WTC11 (cell line): ENCODE results near the gene STRN3. TPM values are rescaled to one million over a fixed set of nuclear protein-coding genes. Genes with fewer than 3 reads are reported as not detected.
"Not testable (repeated sequence)": the region's sequence is repeated elsewhere in the genome, so short reads cannot be mapped to it uniquely, and the experiment has no call there.

Source experiments
- ATAC-seq: fragments of 200-7000 bp; cut with Tn5 transposase; 2 replicates; pipeline ENCODE4 v1.10.0; 2021; ENCODE audit warnings: mild to moderate bottlenecking, moderate library complexity
- CTCF ChIA-PET: fragments of 300-600 bp; sonication (Branson Sonifier 250); formaldehyde crosslinking; loops from one replicate; lab custom pipeline; 2021; ENCODE audit warnings: antibody characterized with exemption; lab: Charles Lee
- POLR2A ChIA-PET: fragments of 350-600 bp; sonication (Branson Sonifier 250); formaldehyde crosslinking; loops from one replicate; lab custom pipeline; 2021; ENCODE audit warnings: antibody characterized with exemption; lab: Charles Lee
- DNase-seq: peaks from one replicate; pipeline ENCODE4 v3.0.0; 2021; ENCODE audit warnings: low spot score
- H3K27ac Mint-ChIP-seq: 2 replicates; pipeline ENCODE4 v1.8.0; 2021; ENCODE audit warnings: mixed read lengths
- H3K27me3 Mint-ChIP-seq: 2 replicates; pipeline ENCODE4 v1.8.0; 2021; ENCODE audit warnings: low read depth, mild to moderate bottlenecking, moderate library complexity, mixed read lengths
- H3K36me3 Mint-ChIP-seq: 2 replicates; pipeline ENCODE4 v1.8.0; 2021; ENCODE audit warnings: mixed read lengths
- H3K4me1 Mint-ChIP-seq: 2 replicates; pipeline ENCODE4 v1.8.0; 2022; ENCODE audit warnings: mixed read lengths
- H3K4me3 Mint-ChIP-seq: 2 replicates; pipeline ENCODE4 v1.8.0; 2021; ENCODE audit warnings: mild to moderate bottlenecking, moderate library complexity, mixed read lengths
- H3K9me3 Mint-ChIP-seq: 2 replicates; pipeline ENCODE4 v1.8.0; 2021; ENCODE audit warnings: mixed read lengths
- ATF1 ChIP-seq: sonication (generic); formaldehyde crosslinking; IDR thresholded peaks from 2 replicates; pipeline ENCODE4 v1.8.1; 2023; ENCODE audit warnings: mild to moderate bottlenecking, moderate library complexity, missing genetic modification reagents
- ESRRA ChIP-seq: sonication (generic); formaldehyde crosslinking; IDR thresholded peaks from 2 replicates; pipeline ENCODE4 v1.8.1; 2022; ENCODE audit warnings: mild to moderate bottlenecking, missing genetic modification reagents, borderline replicate concordance
- FOXP1 ChIP-seq: sonication (generic); formaldehyde crosslinking; IDR thresholded peaks from 2 replicates; pipeline ENCODE4 v1.8.0; 2022; ENCODE audit warnings: missing genetic modification reagents, mild to moderate bottlenecking, moderate library complexity, borderline replicate concordance
- HMGA2 ChIP-seq: fragments of 250-450 bp; sonication (Bioruptor Pico); IDR thresholded peaks from 2 replicates; pipeline ENCODE4 v1.4.0; 2021; ENCODE audit warnings: mild to moderate bottlenecking, moderate library complexity
- NFATC4 ChIP-seq: fragments of 250-450 bp; sonication (Bioruptor Pico); IDR thresholded peaks from 2 replicates; pipeline ENCODE4 v1.9.0; 2021; ENCODE audit warnings: mild to moderate bottlenecking
- SOX15 ChIP-seq: fragments of 250-450 bp; sonication (Bioruptor Pico); IDR thresholded peaks from 2 replicates; pipeline ENCODE4 v1.9.0; 2021; ENCODE audit warnings: mild to moderate bottlenecking
- TP53 ChIP-seq: sonication (generic); formaldehyde crosslinking; IDR thresholded peaks from 2 replicates; pipeline ENCODE4 v1.8.1; 2023; ENCODE audit warnings: mild to moderate bottlenecking, missing genetic modification reagents
- ZNF219 ChIP-seq: sonication (generic); formaldehyde crosslinking; IDR thresholded peaks from 2 replicates; pipeline ENCODE4 v1.8.0; 2023; ENCODE audit warnings: missing genetic modification reagents, mild to moderate bottlenecking, borderline replicate concordance
- ZNF671 ChIP-seq: fragments of 250-450 bp; sonication (Bioruptor Pico); IDR thresholded peaks from 2 replicates; pipeline ENCODE4 v1.8.0; 2021; ENCODE audit warnings: mild to moderate bottlenecking
- total RNA-seq: library from RNA; stranded (reverse); gene quantifications from 3 replicates; pipeline ENCODE4 v1.2.3, GENCODE V29; 2021
- TF ChIP-seq, protein P1 (sequence below): fragments of 250-450 bp; sonication (Bioruptor Pico); IDR thresholded peaks from 2 replicates; pipeline ENCODE4 v1.9.0; 2021; ENCODE audit warnings: mild to moderate bottlenecking, borderline replicate concordance
- TF ChIP-seq, protein P2 (sequence below): fragments of 250-450 bp; sonication (Bioruptor Pico); IDR thresholded peaks from 2 replicates; pipeline ENCODE4 v1.9.0; 2021; ENCODE audit warnings: mild to moderate bottlenecking
- TF ChIP-seq, protein P3 (sequence below): fragments of 250-450 bp; sonication (Bioruptor Pico); conservative IDR thresholded peaks from 2 replicates; pipeline ENCODE4 v1.9.0; 2021; ENCODE audit warnings: mild to moderate bottlenecking
- TF ChIP-seq, protein P4 (sequence below): fragments of 250-450 bp; sonication (Bioruptor Pico); IDR thresholded peaks from 2 replicates; pipeline ENCODE4 v1.8.0; 2021; ENCODE audit warnings: mild to moderate bottlenecking
- TF ChIP-seq, protein P5 (sequence below): sonication (generic); formaldehyde crosslinking; IDR thresholded peaks from 2 replicates; pipeline ENCODE4 v1.8.1; 2023; ENCODE audit warnings: mild to moderate bottlenecking, missing genetic modification reagents
- TF ChIP-seq, protein P6 (sequence below): sonication (generic); formaldehyde crosslinking; IDR thresholded peaks from 2 replicates; pipeline ENCODE4 v1.8.0; 2023; ENCODE audit warnings: missing genetic modification reagents

Gene STRN3
- total RNA-seq, 1 experiment from 2014 or later, result 37.1 TPM

DNA sequence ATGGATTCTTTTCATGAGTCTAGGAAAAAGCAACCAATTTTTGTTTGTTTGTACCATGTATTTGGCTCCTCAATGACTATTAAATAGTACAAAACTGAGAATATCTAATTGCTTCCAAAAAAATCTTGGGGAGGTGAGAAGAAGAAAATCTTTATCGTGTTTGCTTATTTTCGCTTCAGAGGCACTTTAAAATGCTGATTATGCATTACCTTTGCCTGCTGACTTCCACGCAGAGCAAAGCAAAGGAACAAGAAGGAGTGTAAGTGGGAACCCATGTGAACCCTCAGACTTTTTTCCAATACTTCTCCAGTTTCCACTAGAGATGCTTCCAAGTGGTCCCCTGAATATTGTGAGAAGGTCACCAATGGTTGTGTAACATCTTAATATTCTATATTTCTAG is 43.2 kb upstream of the STRN3 start (continued):
- TF ChIP-seq, protein P1, sequence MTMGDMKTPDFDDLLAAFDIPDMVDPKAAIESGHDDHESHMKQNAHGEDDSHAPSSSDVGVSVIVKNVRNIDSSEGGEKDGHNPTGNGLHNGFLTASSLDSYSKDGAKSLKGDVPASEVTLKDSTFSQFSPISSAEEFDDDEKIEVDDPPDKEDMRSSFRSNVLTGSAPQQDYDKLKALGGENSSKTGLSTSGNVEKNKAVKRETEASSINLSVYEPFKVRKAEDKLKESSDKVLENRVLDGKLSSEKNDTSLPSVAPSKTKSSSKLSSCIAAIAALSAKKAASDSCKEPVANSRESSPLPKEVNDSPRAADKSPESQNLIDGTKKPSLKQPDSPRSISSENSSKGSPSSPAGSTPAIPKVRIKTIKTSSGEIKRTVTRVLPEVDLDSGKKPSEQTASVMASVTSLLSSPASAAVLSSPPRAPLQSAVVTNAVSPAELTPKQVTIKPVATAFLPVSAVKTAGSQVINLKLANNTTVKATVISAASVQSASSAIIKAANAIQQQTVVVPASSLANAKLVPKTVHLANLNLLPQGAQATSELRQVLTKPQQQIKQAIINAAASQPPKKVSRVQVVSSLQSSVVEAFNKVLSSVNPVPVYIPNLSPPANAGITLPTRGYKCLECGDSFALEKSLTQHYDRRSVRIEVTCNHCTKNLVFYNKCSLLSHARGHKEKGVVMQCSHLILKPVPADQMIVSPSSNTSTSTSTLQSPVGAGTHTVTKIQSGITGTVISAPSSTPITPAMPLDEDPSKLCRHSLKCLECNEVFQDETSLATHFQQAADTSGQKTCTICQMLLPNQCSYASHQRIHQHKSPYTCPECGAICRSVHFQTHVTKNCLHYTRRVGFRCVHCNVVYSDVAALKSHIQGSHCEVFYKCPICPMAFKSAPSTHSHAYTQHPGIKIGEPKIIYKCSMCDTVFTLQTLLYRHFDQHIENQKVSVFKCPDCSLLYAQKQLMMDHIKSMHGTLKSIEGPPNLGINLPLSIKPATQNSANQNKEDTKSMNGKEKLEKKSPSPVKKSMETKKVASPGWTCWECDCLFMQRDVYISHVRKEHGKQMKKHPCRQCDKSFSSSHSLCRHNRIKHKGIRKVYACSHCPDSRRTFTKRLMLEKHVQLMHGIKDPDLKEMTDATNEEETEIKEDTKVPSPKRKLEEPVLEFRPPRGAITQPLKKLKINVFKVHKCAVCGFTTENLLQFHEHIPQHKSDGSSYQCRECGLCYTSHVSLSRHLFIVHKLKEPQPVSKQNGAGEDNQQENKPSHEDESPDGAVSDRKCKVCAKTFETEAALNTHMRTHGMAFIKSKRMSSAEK, result no peak
- TF ChIP-seq, protein P2, sequence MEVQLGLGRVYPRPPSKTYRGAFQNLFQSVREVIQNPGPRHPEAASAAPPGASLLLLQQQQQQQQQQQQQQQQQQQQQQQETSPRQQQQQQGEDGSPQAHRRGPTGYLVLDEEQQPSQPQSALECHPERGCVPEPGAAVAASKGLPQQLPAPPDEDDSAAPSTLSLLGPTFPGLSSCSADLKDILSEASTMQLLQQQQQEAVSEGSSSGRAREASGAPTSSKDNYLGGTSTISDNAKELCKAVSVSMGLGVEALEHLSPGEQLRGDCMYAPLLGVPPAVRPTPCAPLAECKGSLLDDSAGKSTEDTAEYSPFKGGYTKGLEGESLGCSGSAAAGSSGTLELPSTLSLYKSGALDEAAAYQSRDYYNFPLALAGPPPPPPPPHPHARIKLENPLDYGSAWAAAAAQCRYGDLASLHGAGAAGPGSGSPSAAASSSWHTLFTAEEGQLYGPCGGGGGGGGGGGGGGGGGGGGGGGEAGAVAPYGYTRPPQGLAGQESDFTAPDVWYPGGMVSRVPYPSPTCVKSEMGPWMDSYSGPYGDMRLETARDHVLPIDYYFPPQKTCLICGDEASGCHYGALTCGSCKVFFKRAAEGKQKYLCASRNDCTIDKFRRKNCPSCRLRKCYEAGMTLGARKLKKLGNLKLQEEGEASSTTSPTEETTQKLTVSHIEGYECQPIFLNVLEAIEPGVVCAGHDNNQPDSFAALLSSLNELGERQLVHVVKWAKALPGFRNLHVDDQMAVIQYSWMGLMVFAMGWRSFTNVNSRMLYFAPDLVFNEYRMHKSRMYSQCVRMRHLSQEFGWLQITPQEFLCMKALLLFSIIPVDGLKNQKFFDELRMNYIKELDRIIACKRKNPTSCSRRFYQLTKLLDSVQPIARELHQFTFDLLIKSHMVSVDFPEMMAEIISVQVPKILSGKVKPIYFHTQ, result no peak
- no peak for TF ChIP-seq TP53 (CRISPR knock-in tag)
- TF ChIP-seq NFATC4 (CRISPR knock-in tag), result no peak
- no peak for TF ChIP-seq SOX15

DNA sequence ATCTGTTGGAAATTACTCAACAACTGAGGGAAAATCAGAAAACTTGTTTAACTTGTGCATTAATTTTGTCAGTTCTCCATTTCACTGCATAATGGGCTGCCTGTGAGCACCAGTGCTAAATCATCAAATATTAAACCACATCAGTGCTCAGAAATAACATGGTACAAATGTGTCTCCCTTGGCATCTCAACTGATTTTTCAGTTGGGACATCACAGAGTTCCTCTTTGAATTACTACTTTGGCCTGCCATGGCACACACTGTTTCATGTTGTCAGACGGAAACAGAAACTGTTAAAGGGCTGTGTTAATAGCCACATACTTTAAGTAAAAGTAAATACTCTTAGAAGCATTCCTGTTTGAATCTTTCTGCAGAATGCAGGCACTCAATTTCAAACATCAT is 42.1 kb upstream of the STRN3 start:
- H3K27ac Mint-ChIP-seq, result no peak overlapping the region
- H3K9me3 Mint-ChIP-seq, result no peaks in the 10 kb centered on the region
- H3K4me1 Mint-ChIP-seq, result no peaks in the 10 kb centered on the region
- no peak for DNase-seq
- peaks cover 5% of the 10 kb centered on the region; the same call in 1 of the 2 replicates for H3K36me3 Mint-ChIP-seq
- ChIA-PET POLR2A (interaction anchor here (0.6 kb wide), 1 partner anchor 602 kb away, joined by 4 read pairs; no protein-coding TSS in a partner anchor), CTCF (no interaction called here)
- TF ChIP-seq HMGA2 (CRISPR knock-in tag), result no peak
- no peak for TF ChIP-seq FOXP1
- no peaks in the 10 kb centered on the region for H3K27me3 Mint-ChIP-seq
- no peak overlapping the region for H3K4me3 Mint-ChIP-seq
- ATAC-seq, result no peak

DNA sequence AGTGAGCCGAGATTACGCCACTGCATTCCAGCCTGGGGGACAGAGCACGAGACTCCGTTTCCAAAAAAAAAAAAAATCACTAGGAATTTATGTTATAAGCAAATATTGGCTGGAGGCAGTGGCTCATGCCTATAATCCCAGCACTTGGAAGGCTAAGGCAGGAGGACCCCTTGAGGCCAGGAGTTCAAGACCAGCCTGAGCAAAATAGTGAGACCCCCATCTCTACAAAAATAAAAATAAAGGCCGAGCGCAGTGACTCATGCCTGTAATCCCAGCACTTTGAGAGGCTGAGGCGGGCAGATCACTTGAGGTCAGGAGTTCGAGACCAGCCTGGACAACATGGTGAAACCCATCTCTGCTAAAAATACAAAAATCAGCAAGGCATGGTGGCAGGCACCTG is 36.7 kb upstream of the STRN3 start:
- H3K27me3 Mint-ChIP-seq, ATAC-seq, H3K9me3 Mint-ChIP-seq, DNase-seq, H3K27ac Mint-ChIP-seq, H3K4me3 Mint-ChIP-seq, H3K36me3 Mint-ChIP-seq: not testable (repeated sequence)
- peaks cover 23% of the 10 kb centered on the region for H3K4me1 Mint-ChIP-seq
- CTCF ChIA-PET, result interaction anchor here (0.7 kb wide), 1 partner anchor 140 kb away, joined by 3 read pairs; no protein-coding TSS in a partner anchor
- POLR2A ChIA-PET, result interaction anchor here (0.7 kb wide), 1 partner anchor 37 kb away, joined by 4 read pairs; the partner anchor contains the start of gene AP4S1

DNA sequence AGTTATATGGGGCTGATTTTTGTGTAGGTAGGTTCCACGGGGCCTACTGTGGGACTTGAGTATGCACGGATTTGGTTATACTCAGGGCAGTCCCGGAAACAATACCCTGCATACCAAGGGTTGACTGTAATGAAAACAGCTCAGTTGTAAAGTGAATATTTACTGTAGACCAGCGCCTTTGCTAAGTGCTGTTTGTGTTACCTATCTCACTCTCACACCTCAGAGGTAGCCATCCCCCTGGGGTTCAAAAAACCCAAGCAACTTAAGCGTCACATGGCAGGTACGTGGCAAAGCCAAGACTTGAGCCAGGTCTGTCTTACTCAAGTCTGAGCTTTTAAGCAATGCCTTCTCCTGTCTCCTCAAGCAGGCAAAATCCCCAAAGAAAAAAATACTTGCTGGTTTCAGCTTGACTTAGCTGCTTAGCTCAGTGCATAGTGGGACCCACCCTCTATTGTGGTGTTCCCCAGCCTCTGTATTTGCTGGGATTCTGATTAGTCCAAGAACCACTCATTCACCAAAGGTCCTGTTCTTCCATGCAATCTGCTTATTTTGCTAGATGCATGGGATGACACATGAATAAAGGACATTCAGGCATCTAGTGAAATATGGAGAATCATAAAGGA is 34.2 kb upstream of the STRN3 start:
- no peaks in the 10 kb centered on the region for H3K9me3 Mint-ChIP-seq
- no peaks in the 10 kb centered on the region for H3K36me3 Mint-ChIP-seq
- CTCF ChIA-PET, result no interaction called here
- DNase-seq, result no peak
- POLR2A ChIA-PET, result interaction anchor here (0.6 to 1.3 kb wide), 2 partner anchors 34 to 68 kb away, joined by 3 to 9 read pairs; partner anchors contain the start of gene STRN3
- no peak overlapping the region for H3K4me3 Mint-ChIP-seq
- ATAC-seq, result peak; percentile 68
- peak overlapping the region; percentile 97 for H3K27ac Mint-ChIP-seq
- H3K4me1 Mint-ChIP-seq, result peaks cover 23% of the 10 kb centered on the region
- no peaks in the 10 kb centered on the region for H3K27me3 Mint-ChIP-seq
- TF ChIP-seq, protein P3, sequence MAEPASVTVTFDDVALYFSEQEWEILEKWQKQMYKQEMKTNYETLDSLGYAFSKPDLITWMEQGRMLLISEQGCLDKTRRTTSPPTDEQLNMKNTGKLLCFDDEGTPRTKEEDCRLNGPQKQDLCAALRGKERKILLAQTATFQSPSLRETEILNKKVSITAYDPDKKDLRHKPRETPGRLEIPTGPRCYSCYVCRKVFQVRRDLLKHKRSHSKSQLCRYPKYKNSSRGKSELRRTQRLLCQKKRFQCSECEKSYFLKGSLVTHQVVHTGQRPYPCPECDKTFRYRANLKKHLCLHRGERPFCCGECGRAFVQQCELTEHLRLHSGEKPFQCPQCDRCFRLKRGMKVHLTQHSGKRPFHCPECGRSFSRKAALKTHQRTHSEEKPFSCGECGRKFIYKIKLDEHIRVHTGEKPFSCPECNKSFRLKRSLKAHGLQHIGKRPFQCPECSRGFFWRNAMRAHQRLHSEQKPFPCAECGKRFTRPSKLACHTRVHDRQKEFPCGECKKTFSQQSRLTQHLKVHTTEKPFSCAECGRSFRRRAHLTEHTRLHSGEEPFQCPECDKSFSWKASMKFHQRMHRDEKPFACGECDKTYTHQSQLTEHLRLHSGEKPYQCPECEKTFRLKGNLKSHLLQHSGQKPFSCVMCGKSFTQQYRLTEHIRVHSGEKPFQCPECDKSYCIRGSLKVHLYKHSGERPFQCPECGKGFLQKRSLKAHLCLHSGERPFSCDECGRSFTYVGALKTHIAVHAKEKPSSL (CRISPR knock-in tag), result no peak
- TF ChIP-seq, protein P4, sequence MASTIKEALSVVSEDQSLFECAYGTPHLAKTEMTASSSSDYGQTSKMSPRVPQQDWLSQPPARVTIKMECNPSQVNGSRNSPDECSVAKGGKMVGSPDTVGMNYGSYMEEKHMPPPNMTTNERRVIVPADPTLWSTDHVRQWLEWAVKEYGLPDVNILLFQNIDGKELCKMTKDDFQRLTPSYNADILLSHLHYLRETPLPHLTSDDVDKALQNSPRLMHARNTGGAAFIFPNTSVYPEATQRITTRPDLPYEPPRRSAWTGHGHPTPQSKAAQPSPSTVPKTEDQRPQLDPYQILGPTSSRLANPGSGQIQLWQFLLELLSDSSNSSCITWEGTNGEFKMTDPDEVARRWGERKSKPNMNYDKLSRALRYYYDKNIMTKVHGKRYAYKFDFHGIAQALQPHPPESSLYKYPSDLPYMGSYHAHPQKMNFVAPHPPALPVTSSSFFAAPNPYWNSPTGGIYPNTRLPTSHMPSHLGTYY, result no peak
- no peak for TF ChIP-seq ZNF219 (CRISPR knock-in tag)
- TF ChIP-seq ZNF671 (CRISPR knock-in tag), result no peak
- TF ChIP-seq, protein P5, sequence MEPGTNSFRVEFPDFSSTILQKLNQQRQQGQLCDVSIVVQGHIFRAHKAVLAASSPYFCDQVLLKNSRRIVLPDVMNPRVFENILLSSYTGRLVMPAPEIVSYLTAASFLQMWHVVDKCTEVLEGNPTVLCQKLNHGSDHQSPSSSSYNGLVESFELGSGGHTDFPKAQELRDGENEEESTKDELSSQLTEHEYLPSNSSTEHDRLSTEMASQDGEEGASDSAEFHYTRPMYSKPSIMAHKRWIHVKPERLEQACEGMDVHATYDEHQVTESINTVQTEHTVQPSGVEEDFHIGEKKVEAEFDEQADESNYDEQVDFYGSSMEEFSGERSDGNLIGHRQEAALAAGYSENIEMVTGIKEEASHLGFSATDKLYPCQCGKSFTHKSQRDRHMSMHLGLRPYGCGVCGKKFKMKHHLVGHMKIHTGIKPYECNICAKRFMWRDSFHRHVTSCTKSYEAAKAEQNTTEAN (CRISPR knock-in tag), result no peak
- no peak for TF ChIP-seq ATF1 (CRISPR knock-in tag)
- no peak for TF ChIP-seq ESRRA (CRISPR knock-in tag)
- TF ChIP-seq, protein P6, sequence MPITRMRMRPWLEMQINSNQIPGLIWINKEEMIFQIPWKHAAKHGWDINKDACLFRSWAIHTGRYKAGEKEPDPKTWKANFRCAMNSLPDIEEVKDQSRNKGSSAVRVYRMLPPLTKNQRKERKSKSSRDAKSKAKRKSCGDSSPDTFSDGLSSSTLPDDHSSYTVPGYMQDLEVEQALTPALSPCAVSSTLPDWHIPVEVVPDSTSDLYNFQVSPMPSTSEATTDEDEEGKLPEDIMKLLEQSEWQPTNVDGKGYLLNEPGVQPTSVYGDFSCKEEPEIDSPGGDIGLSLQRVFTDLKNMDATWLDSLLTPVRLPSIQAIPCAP (CRISPR knock-in tag), result no peak
